ENCODE data around the gene WHAMM.
"Not testable (repeated sequence)": the region's sequence is repeated elsewhere in the genome, so short reads cannot be mapped to it uniquely, and the experiment has no call there.

The WHAMM gene

GRCh38 chr15:82803793-82804574 is 5.4 kb upstream of the WHAMM start:
- no peak for DNase-seq

- DNase-seq: no peak
Observed at GRCh38 chr15:82804575-82804949, 4.9 kb upstream of the WHAMM start.

- DNase-seq: no peak
Observed at GRCh38 chr15:82805994-82806406, 3.4 kb upstream of the WHAMM start, which contains the start of gene FSD2. Gene FSD2 (minus strand): TSS chr15:82806069. CDS start chr15:82787390, 18,679 bp downstream.

GRCh38 chr15:82807920-82808633 is 1.4 kb upstream of the WHAMM start:
- DNase-seq: no peak

GRCh38 chr15:82808634-82809041 is 790 bp upstream of the WHAMM start:
- DNase-seq: no peak

GRCh38 chr15:82810061-82810889 is 847 bp downstream of the WHAMM start:
- peak; percentile 26 for DNase-seq

GRCh38 chr15:82810890-82811426 is 1.5 kb downstream of the WHAMM start:
- DNase-seq: peak; percentile 8

GRCh38 chr15:82812994-82813393 is 3.6 kb downstream of the WHAMM start:
- DNase-seq: no peak

GRCh38 chr15:82820128-82820527 is 10.7 kb downstream of the WHAMM start:
- no peak for DNase-seq

- not testable (repeated sequence) for DNase-seq
Observed at GRCh38 chr15:82821396-82821795, 12.0 kb downstream of the WHAMM start.

- DNase-seq: not testable (repeated sequence)
Observed at GRCh38 chr15:82821851-82822250, 12.4 kb downstream of the WHAMM start.

- no peak for DNase-seq
Observed at GRCh38 chr15:82823049-82823448, 13.6 kb downstream of the WHAMM start.

GRCh38 chr15:82828075-82828474 is 18.6 kb downstream of the WHAMM start:
- no peak for DNase-seq

GRCh38 chr15:82829234-82829633 is 19.8 kb downstream of the WHAMM start:
- DNase-seq: no peak

GRCh38 chr15:82830427-82831173 is 21.2 kb downstream of the WHAMM start:
- no peak for DNase-seq

GRCh38 chr15:82831894-82832600 is 22.6 kb downstream of the WHAMM start:
- no peak for DNase-seq

GRCh38 chr15:82832601-82833361 is 23.4 kb downstream of the WHAMM start:
- no peak for DNase-seq

GRCh38 chr15:82833362-82833682 is 23.9 kb downstream of the WHAMM start:
- no peak for DNase-seq

GRCh38 chr15:82835391-82835917 is 26.0 kb downstream of the WHAMM start:
- DNase-seq: no peak

GRCh38 chr15:82838096-82838735 is 28.8 kb downstream of the WHAMM start:
- DNase-seq: no peak
